ENCODE measurements around the gene USP31.

Gene USP31

GRCh38 chr16:23131036-23131435 is 18.2 kb downstream of the USP31 start:
- DNase-seq (ENCODE audit: insufficient read length) (no peak), FAIRE-seq (no peak)
- no peak for TF ChIP-seq POLR2A (IDR thresholded peaks at IDR 0.05; ENCODE audit: low read depth, low read length)
- TF ChIP-seq POLR2AphosphoS5 (IDR thresholded peaks at IDR 0.05; ENCODE audit: low read depth, low read length) = no peak
- no peak for TF ChIP-seq TAF1 (IDR thresholded peaks at IDR 0.05; ENCODE audit: borderline replicate concordance, low read depth, low read length)

- TF ChIP-seq POLR2AphosphoS5 (IDR thresholded peaks at IDR 0.05; ENCODE audit: low read depth, low read length) = no peak
- DNase-seq (ENCODE audit: insufficient read length) = no peak
- FAIRE-seq = no peak
These were observed 19.6 kb downstream of the USP31 start for GRCh38 chr16:23129686-23130085.

- FAIRE-seq (no peak), DNase-seq (ENCODE audit: insufficient read length) (no peak)
- no peak for TF ChIP-seq TAF1 (IDR thresholded peaks at IDR 0.05; ENCODE audit: borderline replicate concordance, low read depth, low read length)
- no peak for TF ChIP-seq POLR2AphosphoS5 (IDR thresholded peaks at IDR 0.05; ENCODE audit: low read depth, low read length)
- no peak for TF ChIP-seq POLR2A (IDR thresholded peaks at IDR 0.05; ENCODE audit: low read depth, low read length)
These were observed 21.2 kb downstream of the USP31 start for GRCh38 chr16:23128056-23128455.

- TF ChIP-seq TAF1 (IDR thresholded peaks at IDR 0.05; ENCODE audit: borderline replicate concordance, low read depth, low read length) (no peak), POLR2AphosphoS5 (IDR thresholded peaks at IDR 0.05; ENCODE audit: low read depth, low read length) (no peak), POLR2A (IDR thresholded peaks at IDR 0.05; ENCODE audit: low read depth, low read length) (no peak)
- DNase-seq (ENCODE audit: insufficient read length) = no peak
These were observed 24.0 kb downstream of the USP31 start for GRCh38 chr16:23125277-23125676.

GRCh38 chr16:23124315-23124714 is 24.9 kb downstream of the USP31 start:
- no peak for FAIRE-seq
- TF ChIP-seq POLR2AphosphoS5 (IDR thresholded peaks at IDR 0.05; ENCODE audit: low read depth, low read length) (no peak), POLR2A (IDR thresholded peaks at IDR 0.05; ENCODE audit: low read depth, low read length) (no peak), TAF1 (IDR thresholded peaks at IDR 0.05; ENCODE audit: borderline replicate concordance, low read depth, low read length) (no peak)

More at GRCh38 chr16:23125277-23125676, 24.0 kb downstream of the USP31 start:
- FAIRE-seq = no peak

GRCh38 chr16:23122144-23122543 is 27.1 kb downstream of the USP31 start:
- FAIRE-seq (no peak), DNase-seq (ENCODE audit: insufficient read length) (no peak)
- no peak for TF ChIP-seq TAF1 (IDR thresholded peaks at IDR 0.05; ENCODE audit: borderline replicate concordance, low read depth, low read length)

More at GRCh38 chr16:23124315-23124714, 24.9 kb downstream of the USP31 start:
- no peak for DNase-seq (ENCODE audit: insufficient read length)

- TF ChIP-seq POLR2A (IDR thresholded peaks at IDR 0.05; ENCODE audit: low read depth, low read length) (no peak), POLR2AphosphoS5 (IDR thresholded peaks at IDR 0.05; ENCODE audit: low read depth, low read length) (no peak), TAF1 (IDR thresholded peaks at IDR 0.05; ENCODE audit: borderline replicate concordance, low read depth, low read length) (no peak)
- FAIRE-seq = no peak
- no peak for DNase-seq (ENCODE audit: insufficient read length)
These were observed 28.2 kb downstream of the USP31 start for GRCh38 chr16:23121024-23121423.

- TF ChIP-seq POLR2A (IDR thresholded peaks at IDR 0.05; ENCODE audit: low read depth, low read length) (no peak), TAF1 (IDR thresholded peaks at IDR 0.05; ENCODE audit: borderline replicate concordance, low read depth, low read length) (no peak), POLR2AphosphoS5 (IDR thresholded peaks at IDR 0.05; ENCODE audit: low read depth, low read length) (no peak)
- FAIRE-seq = no peak
- DNase-seq (ENCODE audit: insufficient read length) = no peak
These were observed 28.7 kb downstream of the USP31 start for GRCh38 chr16:23120562-23120961.

- TF ChIP-seq POLR2A (IDR thresholded peaks at IDR 0.05; ENCODE audit: low read depth, low read length) (no peak), TAF1 (IDR thresholded peaks at IDR 0.05; ENCODE audit: borderline replicate concordance, low read depth, low read length) (no peak), POLR2AphosphoS5 (IDR thresholded peaks at IDR 0.05; ENCODE audit: low read depth, low read length) (no peak)
- FAIRE-seq = no peak
- no peak for DNase-seq (ENCODE audit: insufficient read length)
These were observed 29.7 kb downstream of the USP31 start for GRCh38 chr16:23119570-23119969.

GRCh38 chr16:23114131-23114904 is 34.9 kb downstream of the USP31 start:
- DNase-seq (ENCODE audit: insufficient read length) (no peak), FAIRE-seq (no peak)
- no peak for TF ChIP-seq POLR2AphosphoS5 (IDR thresholded peaks at IDR 0.05; ENCODE audit: low read depth, low read length)
- TF ChIP-seq POLR2A (IDR thresholded peaks at IDR 0.05; ENCODE audit: low read depth, low read length) = no peak

- DNase-seq (ENCODE audit: insufficient read length) (no peak), FAIRE-seq (no peak)
- TF ChIP-seq POLR2A (IDR thresholded peaks at IDR 0.05; ENCODE audit: low read depth, low read length) (no peak), POLR2AphosphoS5 (IDR thresholded peaks at IDR 0.05; ENCODE audit: low read depth, low read length) (no peak), TAF1 (IDR thresholded peaks at IDR 0.05; ENCODE audit: borderline replicate concordance, low read depth, low read length) (no peak)
These were observed 36.1 kb downstream of the USP31 start for GRCh38 chr16:23113185-23113584.

GRCh38 chr16:23110257-23110899 is 38.9 kb downstream of the USP31 start:
- TF ChIP-seq POLR2AphosphoS5 (IDR thresholded peaks at IDR 0.05; ENCODE audit: low read depth, low read length) = no peak
- FAIRE-seq (no peak), DNase-seq (ENCODE audit: insufficient read length) (no peak)
